ENCODE measurements around the gene RNH1. TPM values are rescaled to one million over a fixed set of nuclear protein-coding genes. Genes with fewer than 3 reads are reported as not detected.

The RNH1 gene
- total and polyA plus RNA-seq, 2 donors (not counting 1 experiment from before 2014, with no cell fraction given): 102 to 561 TPM

- Histone ChIP-seq H3K36me3 (ENCODE audit: control insufficient read depth, insufficient read depth, low read length) (peaks cover 15% of the 10 kb centered on the region), H3K4me3 (replicated peaks in 1 of 4; ENCODE audit: control extremely low read depth in 1 of 4, insufficient read depth in 1 of 4, low read depth in 3 of 4, low read length in 4 of 4) (no peak overlapping the region), H2AFZ (ENCODE audit: low read length) (no peak overlapping the region), H4K20me1 (ENCODE audit: control insufficient read depth, extremely low read depth, insufficient read depth, low read length) (no peaks in the 10 kb centered on the region), H3K4me2 (ENCODE audit: extremely low read depth, insufficient read depth, low read length) (no peak overlapping the region), H3K9me3 (ENCODE audit: control insufficient read depth, insufficient read depth, low read depth, low read length) (no peaks in the 10 kb centered on the region), H3K27ac (ENCODE audit: insufficient read depth, low read length) (no peak overlapping the region), H3K4me1 (ENCODE audit: control insufficient read depth, extremely low read depth, insufficient read depth, low read length) (no peaks in the 10 kb centered on the region), H3K9ac (ENCODE audit: insufficient read depth, low read length) (no peak overlapping the region), H3K27me3 (ENCODE audit: control insufficient read depth, insufficient read depth, low read length) (no peaks in the 10 kb centered on the region), H3K79me2 (ENCODE audit: control insufficient read depth, insufficient read depth, low read length) (peaks cover 12% of the 10 kb centered on the region)
- no peak for DNase-seq (ENCODE audit: low read depth in 2 of 2)
- TF ChIP-seq, protein P1, sequence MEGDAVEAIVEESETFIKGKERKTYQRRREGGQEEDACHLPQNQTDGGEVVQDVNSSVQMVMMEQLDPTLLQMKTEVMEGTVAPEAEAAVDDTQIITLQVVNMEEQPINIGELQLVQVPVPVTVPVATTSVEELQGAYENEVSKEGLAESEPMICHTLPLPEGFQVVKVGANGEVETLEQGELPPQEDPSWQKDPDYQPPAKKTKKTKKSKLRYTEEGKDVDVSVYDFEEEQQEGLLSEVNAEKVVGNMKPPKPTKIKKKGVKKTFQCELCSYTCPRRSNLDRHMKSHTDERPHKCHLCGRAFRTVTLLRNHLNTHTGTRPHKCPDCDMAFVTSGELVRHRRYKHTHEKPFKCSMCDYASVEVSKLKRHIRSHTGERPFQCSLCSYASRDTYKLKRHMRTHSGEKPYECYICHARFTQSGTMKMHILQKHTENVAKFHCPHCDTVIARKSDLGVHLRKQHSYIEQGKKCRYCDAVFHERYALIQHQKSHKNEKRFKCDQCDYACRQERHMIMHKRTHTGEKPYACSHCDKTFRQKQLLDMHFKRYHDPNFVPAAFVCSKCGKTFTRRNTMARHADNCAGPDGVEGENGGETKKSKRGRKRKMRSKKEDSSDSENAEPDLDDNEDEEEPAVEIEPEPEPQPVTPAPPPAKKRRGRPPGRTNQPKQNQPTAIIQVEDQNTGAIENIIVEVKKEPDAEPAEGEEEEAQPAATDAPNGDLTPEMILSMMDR (conservative IDR thresholded peaks at IDR 0.05 in 1 of 2, IDR thresholded peaks at IDR 0.05 in 1 of 2; ENCODE audit: low read depth in 1 of 2, low read length in 2 of 2): no peak
- TF ChIP-seq EZH2 (IDR thresholded peaks at IDR 0.05; ENCODE audit: low read length, missing control alignments): no peak
Measured at GRCh38 chr11:532986-533585, 26.0 kb upstream of the RNH1 start.

DNA sequence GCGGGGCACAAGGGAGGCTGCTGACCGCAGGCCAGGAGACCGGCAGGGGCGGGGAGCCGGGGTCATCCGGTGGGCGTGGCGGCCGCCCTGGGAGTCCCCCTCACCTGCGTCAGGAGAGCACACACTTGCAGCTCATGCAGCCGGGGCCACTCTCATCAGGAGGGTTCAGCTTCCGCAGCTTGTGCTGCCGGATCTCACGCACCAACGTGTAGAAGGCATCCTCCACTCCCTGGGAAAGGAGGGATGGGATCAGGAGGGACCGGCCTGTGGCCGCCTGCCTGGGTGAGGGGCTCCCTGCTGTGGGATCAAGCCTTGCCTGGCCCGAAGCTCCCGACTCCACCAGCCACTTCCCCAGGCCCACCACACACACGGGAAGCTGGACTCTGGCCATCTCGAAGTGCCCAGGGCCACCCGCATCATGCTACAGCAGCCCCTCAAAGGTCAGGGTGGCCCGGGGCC lies 25.5 kb upstream of the RNH1 start:
- Histone ChIP-seq H4K20me1 (ENCODE audit: control insufficient read depth, extremely low read depth, insufficient read depth, low read length) (no peaks in the 10 kb centered on the region), H2AFZ (ENCODE audit: low read length) (no peak overlapping the region), H3K4me1 (ENCODE audit: control insufficient read depth, extremely low read depth, insufficient read depth, low read length) (no peaks in the 10 kb centered on the region), H3K27me3 (ENCODE audit: control insufficient read depth, insufficient read depth, low read length) (no peaks in the 10 kb centered on the region), H3K9ac (ENCODE audit: insufficient read depth, low read length) (no peak overlapping the region), H3K4me2 (ENCODE audit: extremely low read depth, insufficient read depth, low read length) (no peak overlapping the region), H3K27ac (ENCODE audit: insufficient read depth, low read length) (no peak overlapping the region), H3K9me3 (ENCODE audit: control insufficient read depth, insufficient read depth, low read depth, low read length) (no peaks in the 10 kb centered on the region), H3K4me3 (replicated peaks in 1 of 4; ENCODE audit: control extremely low read depth in 1 of 4, insufficient read depth in 1 of 4, low read depth in 3 of 4, low read length in 4 of 4) (no peak overlapping the region), H3K36me3 (ENCODE audit: control insufficient read depth, insufficient read depth, low read length) (peaks cover 15% of the 10 kb centered on the region), H3K79me2 (ENCODE audit: control insufficient read depth, insufficient read depth, low read length) (peaks cover 12% of the 10 kb centered on the region)
- no peak for DNase-seq (ENCODE audit: low read depth in 2 of 2)
- no peak for TF ChIP-seq EZH2 (IDR thresholded peaks at IDR 0.05; ENCODE audit: low read length, missing control alignments)
- TF ChIP-seq, protein P1 (conservative IDR thresholded peaks at IDR 0.05 in 1 of 2, IDR thresholded peaks at IDR 0.05 in 1 of 2; ENCODE audit: low read depth in 1 of 2, low read length in 2 of 2): no peak

DNA sequence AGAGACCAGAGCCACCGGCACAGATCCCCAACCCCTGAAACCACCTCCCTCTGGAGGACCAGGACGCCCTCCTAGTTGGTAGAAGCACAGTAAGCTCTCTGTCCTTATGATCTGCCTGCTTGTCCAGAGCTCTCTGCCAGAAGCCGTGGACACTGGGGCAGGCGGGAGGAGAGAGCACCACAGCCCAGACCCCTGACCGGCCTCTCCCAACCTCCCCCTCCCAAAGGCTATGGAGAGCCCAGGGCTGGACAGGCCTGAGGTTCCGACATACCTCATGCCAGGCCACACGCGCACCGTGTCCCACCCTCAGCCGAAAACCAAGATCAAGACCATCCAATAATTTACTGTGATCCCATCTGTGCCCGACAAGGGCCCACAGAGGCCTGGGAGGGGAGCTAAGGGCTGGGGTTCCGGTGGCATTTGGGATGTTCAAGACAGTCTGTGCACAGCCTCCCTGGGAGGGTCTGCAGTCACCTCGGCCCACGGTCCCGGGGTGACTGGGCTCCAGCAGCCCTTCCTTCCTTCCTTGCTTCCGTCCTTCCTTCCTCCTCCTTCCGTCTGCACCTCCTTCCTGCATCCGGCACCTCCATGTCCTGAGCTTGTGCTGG lies 25.0 kb upstream of the RNH1 start:
- no peak overlapping the region for H3K4me2 ChIP-seq (ENCODE audit: extremely low read depth, insufficient read depth, low read length)
- TF ChIP-seq, protein P1 (conservative IDR thresholded peaks at IDR 0.05 in 1 of 2, IDR thresholded peaks at IDR 0.05 in 1 of 2; ENCODE audit: low read depth in 1 of 2, low read length in 2 of 2): no peak
- no peak for TF ChIP-seq EZH2 (IDR thresholded peaks at IDR 0.05; ENCODE audit: low read length, missing control alignments)
- H3K4me3 ChIP-seq (replicated peaks in 1 of 4; ENCODE audit: control extremely low read depth in 1 of 4, insufficient read depth in 1 of 4, low read depth in 3 of 4, low read length in 4 of 4): no peak overlapping the region
- H3K79me2 ChIP-seq (ENCODE audit: control insufficient read depth, insufficient read depth, low read length): peaks cover 12% of the 10 kb centered on the region
- no peak overlapping the region for H3K27ac ChIP-seq (ENCODE audit: insufficient read depth, low read length)
- H3K9me3 ChIP-seq (ENCODE audit: control insufficient read depth, insufficient read depth, low read depth, low read length): no peaks in the 10 kb centered on the region
- H3K27me3 ChIP-seq (ENCODE audit: control insufficient read depth, insufficient read depth, low read length): no peaks in the 10 kb centered on the region
- H3K9ac ChIP-seq (ENCODE audit: insufficient read depth, low read length): no peak overlapping the region
- DNase-seq (ENCODE audit: low read depth in 2 of 2): no peak
- H3K4me1 ChIP-seq (ENCODE audit: control insufficient read depth, extremely low read depth, insufficient read depth, low read length): no peaks in the 10 kb centered on the region
- H4K20me1 ChIP-seq (ENCODE audit: control insufficient read depth, extremely low read depth, insufficient read depth, low read length): no peaks in the 10 kb centered on the region
- H2AFZ ChIP-seq (ENCODE audit: low read length): no peak overlapping the region
- H3K36me3 ChIP-seq (ENCODE audit: control insufficient read depth, insufficient read depth, low read length): peaks cover 15% of the 10 kb centered on the region
